Spleen (tissue), 11 donors: ENCODE measurements around the gene AGMO. TPM values are rescaled to one million over a fixed set of nuclear protein-coding genes. Genes with fewer than 3 reads are reported as not detected.

ENCODE experiments used
- DNase-seq: peaks from one replicate; pipeline ENCODE4 v3.0.0-alpha.2; 2020
- H3K27ac ChIP-seq, 8 donors: fragments of 200-600 bp; sonication (generic) in 7 of 8; 1 replicate in 4 of 8; 2 replicates in 4 of 8; pipeline versions ENCODE4 v1.5.0 to v1.8.0; 2016 to 2021; ENCODE audit warnings: inconsistent platforms in 4 of 8, mild to moderate bottlenecking in 4 of 8, moderate library complexity in 1 of 8
- H3K27me3 ChIP-seq, 7 donors: fragments of 200-600 bp; sonication (generic) in 6 of 7; replicated peaks in 1 of 7; 1 replicate in 4 of 7; 2 replicates in 3 of 7; pipeline versions ENCODE4 v1.5.0 to v1.8.0; 2016 to 2021; ENCODE audit warnings: inconsistent platforms in 3 of 7, mild to moderate bottlenecking in 1 of 7
- H3K36me3 ChIP-seq, 6 donors: fragments of 200-600 bp; sonication (generic) in 5 of 6; 1 replicate in 4 of 6; 2 replicates in 2 of 6; pipeline versions ENCODE4 v1.5.0 to v1.8.0; 2016 to 2021; ENCODE audit warnings: inconsistent platforms in 2 of 6
- H3K4me1 ChIP-seq, 6 donors: fragments of 200-600 bp; sonication (generic) in 5 of 6; 1 replicate in 3 of 6; 2 replicates in 3 of 6; pipeline versions ENCODE4 v1.5.0 to v1.8.0; 2016 to 2021; ENCODE audit warnings: inconsistent platforms in 3 of 6
- H3K4me3 ChIP-seq, 8 donors: fragments of 200-600 bp; sonication (generic) in 7 of 8; 1 replicate in 4 of 8; 2 replicates in 4 of 8; pipeline versions ENCODE4 v1.5.0 to v1.8.0; 2016 to 2021; ENCODE audit warnings: inconsistent platforms in 4 of 8, mild to moderate bottlenecking in 4 of 8, moderate library complexity in 2 of 8
- H3K9me3 ChIP-seq, 8 donors: fragments of 200-600 bp; sonication (generic) in 7 of 8; 1 replicate in 4 of 8; 2 replicates in 4 of 8; pipeline versions ENCODE4 v1.5.0 to v1.8.0; 2016 to 2021; ENCODE audit warnings: inconsistent platforms in 4 of 8
- CTCF ChIP-seq, 11 experiments: fragments of 200-600 bp in 7 of 11; fragments of 450-650 bp in 4 of 11; sonication (generic) in 4 of 11; IDR thresholded peaks in 8 of 11; conservative IDR thresholded peaks in 3 of 11; 1 replicate in 7 of 11; 2 replicates in 4 of 11; pipeline versions ENCODE4 v1.4.0 to v1.8.0; 2016 to 2021; ENCODE audit warnings: antibody characterized with exemption in 11 of 11, inconsistent platforms in 4 of 11, mild to moderate bottlenecking in 1 of 11
- POLR2A ChIP-seq, 3 donors: fragments of 450-650 bp; IDR thresholded peaks; one replicate each; pipeline ENCODE4 v1.5.1; 2017; ENCODE audit warnings: antibody characterized with exemption in 3 of 3, mild to moderate bottlenecking in 1 of 3
- POLR2AphosphoS5 ChIP-seq, 3 donors: sonication (generic); formaldehyde crosslinking; IDR thresholded peaks; one replicate each; pipeline ENCODE4 v1.5.1; 2017; ENCODE audit warnings: antibody characterized with exemption in 3 of 3
- WGBS, 5 donors: extraction: QIAGEN DNeasy Blood & Tissue Kit in 3 of 5; methylation state at CpG; one replicate each; pipeline versions ENCODE4 v1.1.5 to v1.1.7; 2013 to 2018; 5-methylcytosine and 5-hydroxymethylcytosine counted together
- intact Hi-C: fragments of 100-400 bp; cut with DNase I; formaldehyde crosslinking; loops from one replicate; pipeline ENCODE4 v1.15.0; 2023; ENCODE audit warnings: low total_unique reads
- polyA plus RNA-seq, 3 donors: library from polyadenylated mRNA; stranded (reverse); fragments of 200-250 nt; gene quantifications; one replicate each; pipeline ENCODE4 v1.2.1, GENCODE V29; 2013
- total RNA-seq, 7 donors: library from RNA; depleted of rRNA in 3 of 7; stranded (reverse); fragments of >200 nt in 3 of 7; fragmentation: NEBNext Ultra II Directional in 4 of 7; extraction: Animal tissue kit (Norgen Biotek cat#: 25700) in 4 of 7; gene quantifications; one replicate each; pipeline versions ENCODE4 v1.1.0 to v1.2.1, GENCODE V29; 2016 to 2021
- donor health status: healthy with polysubstance abuse.
- donor health status: DM: no; HTN: no; CAD: no; lungs with moderate emphysema.
- donor health status: DM: no; HTN: no; CAD: no.
- donor health status: Bipolar disorder and iron deficiency.
- donor health status: healthy.
- donor health status: DM: no; HTN: no; CAD: no.
- donor health status: DM: yes; HTN: yes; CAD: no.

Gene AGMO
- total and polyA plus RNA-seq, 10 donors: 0.02 to 0.03 (median 0.03) TPM; not detected in 7

GRCh38 chr7:15601175-15601574 lies 39.4 kb upstream of the AGMO start:
- no peak for TF ChIP-seq POLR2A (IDR thresholded peaks at IDR 0.05)
- TF ChIP-seq CTCF (IDR thresholded peaks at IDR 0.05 in 8 of 11, conservative IDR thresholded peaks at IDR 0.05 in 3 of 11): no peak
- TF ChIP-seq POLR2AphosphoS5 (IDR thresholded peaks at IDR 0.05): no peak
- Histone ChIP-seq H3K9me3 (peaks cover 0 to 17% (median 13%) of the 10 kb centered on the region in 8 donors), H3K36me3 (no peaks in the 10 kb centered on the region), H3K27me3 (no peaks in the 10 kb centered on the region), H3K4me3 (no peak overlapping the region), H3K4me1 (no peaks in the 10 kb centered on the region), H3K27ac (no peak overlapping the region)
- WGBS, 5 donors: 80 to 90% (median 82%) methylated on average over 1 of the region's 1 CpG
- intact Hi-C loops: no loop called here
- no peak for DNase-seq

- DNase-seq: no peak
- no peaks in the 10 kb centered on the region for H3K27me3 ChIP-seq
- TF ChIP-seq POLR2A (IDR thresholded peaks at IDR 0.05) (no peak), POLR2AphosphoS5 (IDR thresholded peaks at IDR 0.05) (no peak), CTCF (IDR thresholded peaks at IDR 0.05 in 8 of 11, conservative IDR thresholded peaks at IDR 0.05 in 3 of 11) (no peak)
Observed at GRCh38 chr7:15600298-15600697, 38.5 kb upstream of the AGMO start.

GRCh38 chr7:15594461-15594860 lies 32.6 kb upstream of the AGMO start:
- intact Hi-C loops: no loop called here
- WGBS, 5 donors: 67 to 84% (median 74%) methylated on average over 5 of the region's 5 CpGs
- no peak overlapping the region for H3K4me3 ChIP-seq
- DNase-seq: no peak
- no peaks in the 10 kb centered on the region for H3K36me3 ChIP-seq
- peaks cover 0 to 14% (median 6%) of the 10 kb centered on the region in 8 donors for H3K9me3 ChIP-seq
- H3K4me1 ChIP-seq: no peaks in the 10 kb centered on the region
- no peak for TF ChIP-seq CTCF (IDR thresholded peaks at IDR 0.05 in 8 of 11, conservative IDR thresholded peaks at IDR 0.05 in 3 of 11)
- no peaks in the 10 kb centered on the region for H3K27me3 ChIP-seq
- no peak overlapping the region for H3K27ac ChIP-seq

More at GRCh38 chr7:15600298-15600697, 38.5 kb upstream of the AGMO start:
- Histone ChIP-seq H3K4me1 (no peaks in the 10 kb centered on the region), H3K27ac (no peak overlapping the region), H3K9me3 (peaks cover 0 to 17% (median 13%) of the 10 kb centered on the region in 8 donors), H3K36me3 (no peaks in the 10 kb centered on the region), H3K4me3 (no peak overlapping the region)
- intact Hi-C loops: no loop called here
- 50 to 83% (median 78%) methylated on average over 4 of the region's 4 CpGs for WGBS, 5 donors

- Histone ChIP-seq H3K4me1 (no peaks in the 10 kb centered on the region), H3K4me3 (no peak overlapping the region), H3K36me3 (no peaks in the 10 kb centered on the region), H3K27me3 (no peaks in the 10 kb centered on the region), H3K27ac (no peak overlapping the region), H3K9me3 (peaks cover 0 to 8% (median 0%) of the 10 kb centered on the region in 8 donors)
- DNase-seq: no peak
- intact Hi-C loops: no loop called here
- WGBS, 5 donors: 74 to 90% (median 83%) methylated on average over 3 of the region's 3 CpGs
- TF ChIP-seq POLR2AphosphoS5 (IDR thresholded peaks at IDR 0.05): no peak
- TF ChIP-seq POLR2A (IDR thresholded peaks at IDR 0.05): no peak
- TF ChIP-seq CTCF (IDR thresholded peaks at IDR 0.05 in 8 of 11, conservative IDR thresholded peaks at IDR 0.05 in 3 of 11): no peak
Observed at GRCh38 chr7:15593382-15593781, 31.6 kb upstream of the AGMO start.
